K562 (cell line): ENCODE measurements around the gene SYNPR. TPM values are rescaled to one million over a fixed set of nuclear protein-coding genes. Genes with fewer than 3 reads are reported as not detected.

Experiments used
- ATAC-seq: fragments of 200-7000 bp; cut with Tn5 transposase; 3 replicates; pipeline ENCODE4 v1.9.1; 2020; ENCODE audit warnings: moderate library complexity
- BruUV-seq: library from RNA; stranded (reverse); fragments of 400-500 nt; replicated peaks from 2 replicates; lab custom pipeline; 2021; lab: Mats Ljungman, UMichigan
- CTCF ChIA-PET: fragments of 300-600 bp; formaldehyde crosslinking; extraction: SDS; loops from one replicate; lab custom pipeline; 2021; ENCODE audit warnings: low intra/inter-chr PET ratio; lab: Yijun Ruan, JAX
- POLR2A ChIA-PET: fragments of 300-600, 350-650 bp; sonication (Branson Sonifier 250); formaldehyde crosslinking; extraction: SDS; loops from one replicate; lab custom pipeline; 2021; ENCODE audit warnings: antibody characterized with exemption, inconsistent platforms; lab: Yijun Ruan, JAX
- DNase-seq, 4 experiments: peaks; one replicate each; pipeline versions ENCODE4 v3.0.0 to v3.0.0-alpha.2; 2011 to 2018; ENCODE audit warnings: low spot score in 3 of 4, mixed read lengths in 3 of 4; ENCODE audit errors: extremely low read depth in 1 of 4
- FAIRE-seq: peaks from 2 replicates; lab custom pipeline; 2011; peaks lifted over from hg19 to GRCh38; lab: Jason Lieb, UNC
- H2AFZ ChIP-seq: 2 replicates; pipeline ENCODE4 v1.6.0; 2011; ENCODE audit warnings: low read depth, low read length, control low read depth, inconsistent platforms
- H3K27ac ChIP-seq: fragments of 200-600 bp; 3 replicates; pipeline ENCODE4 v1.8.0; 2011; ENCODE audit warnings: low read depth, mild to moderate bottlenecking, control low read depth, inconsistent platforms, low read length, moderate library complexity, mixed read lengths; ENCODE audit errors: extremely low read depth
- H3K27me3 ChIP-seq, 2 experiments: fragments of 300-600 bp in 1 of 2; 2 replicates in 1 of 2; 3 replicates in 1 of 2; pipeline versions ENCODE4 v1.6.0 to v1.8.0; 2011; ENCODE audit warnings: inconsistent platforms in 2 of 2, low read length in 2 of 2, mild to moderate bottlenecking in 1 of 2, mixed read lengths in 1 of 2, moderate library complexity in 1 of 2; ENCODE audit not compliant: control insufficient read depth in 2 of 2, insufficient read depth in 2 of 2
- H3K36me3 ChIP-seq: fragments of 300-600 bp; 3 replicates; pipeline ENCODE4 v1.8.0; 2011; ENCODE audit warnings: mild to moderate bottlenecking, low read length, inconsistent platforms; ENCODE audit not compliant: control insufficient read depth, insufficient read depth
- H3K4me1 ChIP-seq, 2 experiments: fragments of 200-600 bp in 1 of 2; replicated peaks in 1 of 2; 2 replicates in 1 of 2; 3 replicates in 1 of 2; pipeline versions ENCODE4 v1.5.1 to v1.8.0; 2011; ENCODE audit warnings: inconsistent platforms in 2 of 2, low read length in 2 of 2, mild to moderate bottlenecking in 1 of 2, mixed read lengths in 1 of 2, moderate library complexity in 1 of 2; ENCODE audit not compliant: control insufficient read depth in 2 of 2, insufficient read depth in 2 of 2
- H3K4me2 ChIP-seq: 2 replicates; pipeline ENCODE4 v1.6.1; 2011; ENCODE audit warnings: low read length, control low read depth, inconsistent platforms, mixed read lengths; ENCODE audit not compliant: insufficient read depth
- H3K4me3 ChIP-seq: fragments of 200-600 bp; sonication (generic), shearing (Covaris generic); 2 replicates; pipeline ENCODE4 v1.5.1; 2016; ENCODE audit warnings: control low read depth, inconsistent platforms
- H3K79me2 ChIP-seq: fragments of 200-600 bp; 3 replicates; pipeline ENCODE4 v1.8.0; 2011; ENCODE audit warnings: low read length, inconsistent platforms; ENCODE audit not compliant: control insufficient read depth, insufficient read depth
- H3K9ac ChIP-seq, 2 experiments: 2 replicates each; pipeline versions ENCODE4 v1.6.0 to v1.6.1; 2011; ENCODE audit warnings: low read depth in 2 of 2, low read length in 2 of 2, control low read depth in 1 of 2, inconsistent platforms in 1 of 2, mild to moderate bottlenecking in 1 of 2, mixed read lengths in 1 of 2; ENCODE audit not compliant: insufficient read depth in 1 of 2
- H3K9me1 ChIP-seq: one replicate; pipeline ENCODE4 v1.6.0; 2011; ENCODE audit warnings: inconsistent platforms, mild to moderate bottlenecking, low read length, moderate library complexity; ENCODE audit not compliant: control insufficient read depth, insufficient read depth
- H3K9me3 ChIP-seq: replicated peaks from 2 replicates; pipeline ENCODE4 v1.5.1; 2011; ENCODE audit warnings: low read depth, low read length, inconsistent platforms; ENCODE audit not compliant: control insufficient read depth, insufficient read depth
- H4K20me1 ChIP-seq: replicated peaks from 2 replicates; pipeline ENCODE4 v1.6.1; 2011; ENCODE audit warnings: low read length, inconsistent platforms, mixed read lengths; ENCODE audit not compliant: control insufficient read depth, insufficient read depth
- ARID1B ChIP-seq: fragments of 450-650 bp; IDR thresholded peaks from 2 replicates; pipeline ENCODE4 v1.6.1; 2016; ENCODE audit warnings: antibody characterized with exemption, mild to moderate bottlenecking, inconsistent platforms
- BRD4 ChIP-seq: fragments of 200-600 bp; sonication (generic); IDR thresholded peaks from 2 replicates; pipeline ENCODE4 v1.6.1; 2017; ENCODE audit warnings: inconsistent platforms
- IRF2 ChIP-seq: sonication (generic); formaldehyde crosslinking; IDR thresholded peaks from 2 replicates; pipeline ENCODE4 v1.8.1; 2022; ENCODE audit warnings: mild to moderate bottlenecking, missing genetic modification reagents
- KLF13 ChIP-seq: fragments of 450-650 bp; IDR thresholded peaks from 2 replicates; pipeline ENCODE4 v1.6.1; 2016; ENCODE audit warnings: missing genetic modification characterization, low read depth, mild to moderate bottlenecking, missing compliant biosample characterization, moderate library complexity, borderline replicate concordance
- RBM14 ChIP-seq: fragments of 200-400 bp; formaldehyde crosslinking; IDR thresholded peaks from 2 replicates; pipeline ENCODE4 v1.6.1; 2018; ENCODE audit warnings: low read depth, mild to moderate bottlenecking, low read length, moderate library complexity, borderline replicate concordance; ENCODE audit not compliant: insufficient read depth
- RBM17 ChIP-seq: fragments of 200-400 bp; formaldehyde crosslinking; IDR thresholded peaks from 2 replicates; pipeline ENCODE4 v1.6.1; 2017; ENCODE audit warnings: low read depth, mild to moderate bottlenecking, low read length, borderline replicate concordance
- RNF2 ChIP-seq: sonication (generic); IDR thresholded peaks from 2 replicates; pipeline ENCODE4 v1.6.1; 2016
- SMAD1 ChIP-seq: fragments of 150-350 bp; IDR thresholded peaks from 2 replicates; pipeline ENCODE4 v1.6.1; 2014; ENCODE audit warnings: low read length, low read depth; ENCODE audit not compliant: partially characterized antibody
- TEAD4 ChIP-seq, 2 experiments: sonication (generic) in 1 of 2; formaldehyde crosslinking in 1 of 2; IDR thresholded peaks; 2 replicates each; pipeline versions ENCODE4 v1.6.1 to v1.8.0; 2012 to 2022; ENCODE audit warnings: borderline replicate concordance in 1 of 2, inconsistent platforms in 1 of 2, low read length in 1 of 2, mild to moderate bottlenecking in 1 of 2, missing genetic modification reagents in 1 of 2
- ZFP30 ChIP-seq: fragments of 250-450 bp; sonication (Bioruptor Pico); IDR thresholded peaks from 2 replicates; pipeline ENCODE4 v1.8.0; 2022; ENCODE audit warnings: moderate library complexity, mild to moderate bottlenecking, inconsistent platforms, borderline replicate concordance
- ZNF696 ChIP-seq: fragments of 250-450 bp; sonication (Bioruptor Pico); conservative IDR thresholded peaks from 2 replicates; pipeline ENCODE4 v1.4.0; 2020; ENCODE audit warnings: mild to moderate bottlenecking, moderate library complexity
- ZNF76 ChIP-seq: fragments of 250-450 bp; sonication (Bioruptor Pico); IDR thresholded peaks from 2 replicates; pipeline ENCODE4 v1.4.0; 2020; ENCODE audit warnings: mild to moderate bottlenecking, moderate library complexity, borderline replicate concordance
- ZSCAN29 ChIP-seq: fragments of 450-650 bp; IDR thresholded peaks from 2 replicates; pipeline ENCODE4 v1.6.1; 2017
- WGBS: fragments of 100-300 bp; shearing (Covaris generic); methylation state at CpG from one replicate; pipeline ENCODE4 v1.1.6; 2016; ENCODE audit warnings: low coverage, mixed read lengths; ENCODE audit not compliant: insufficient coverage; ENCODE audit errors: missing lambda C conversion rate; 5-methylcytosine and 5-hydroxymethylcytosine counted together
- in situ Hi-C: fragments of 300-500 bp; cut with MboI; formaldehyde crosslinking; loops from 4 replicates; pipeline ENCODE4 v1.15.0; 2018; ENCODE audit warnings: inconsistent platforms, mixed read lengths
- intact Hi-C: fragments of 100-400 bp; cut with micrococcal nuclease; formaldehyde crosslinking; loops from 2 replicates; pipeline ENCODE4 v1.14.2; 2022
- polyA plus RNA-seq, 8 experiments: library from polyadenylated mRNA; depleted of rRNA in 4 of 8; stranded (reverse) in 5 of 8; unstranded in 3 of 8; fragments of >200 nt; fragmentation: Nextera tagmentation in 2 of 8; fragmentation: Illumina TruSeq in 1 of 8; extraction: Ambion mirVana in 2 of 8; extraction: Trizol in 1 of 8; gene quantifications; 2 replicates each; pipeline versions ENCODE4 v1.2.1 to v1.2.3, GENCODE V29; 2011 to 2014; ENCODE audit warnings: inconsistent platforms in 1 of 8, missing spikeins in 1 of 8
- total RNA-seq, 7 experiments: library from RNA; depleted of rRNA in 6 of 7; stranded (reverse); fragments of >200 nt in 6 of 7; fragmentation: Illumina TruSeq in 2 of 7; extraction: Trizol in 2 of 7; gene quantifications; 2 replicates each; pipeline versions ENCODE4 v1.2.1 to v1.2.3, GENCODE V29; 2011 to 2021; ENCODE audit warnings: low replicate concordance in 1 of 7
- TF ChIP-seq, protein P1 (sequence below): fragments of 250-450 bp; sonication (Bioruptor Pico); IDR thresholded peaks from 2 replicates; pipeline ENCODE4 v1.5.0; 2021
- TF ChIP-seq, protein P2 (sequence below): sonication (generic); formaldehyde crosslinking; IDR thresholded peaks from 2 replicates; pipeline ENCODE4 v1.8.0; 2022; ENCODE audit warnings: mild to moderate bottlenecking, low read depth, missing genetic modification reagents

Gene SYNPR
- total and polyA plus RNA-seq, 9 of the 15 experiments (the other 6 are each of a cell fraction or from before 2014, with no cell fraction given) = not detected

DNA sequence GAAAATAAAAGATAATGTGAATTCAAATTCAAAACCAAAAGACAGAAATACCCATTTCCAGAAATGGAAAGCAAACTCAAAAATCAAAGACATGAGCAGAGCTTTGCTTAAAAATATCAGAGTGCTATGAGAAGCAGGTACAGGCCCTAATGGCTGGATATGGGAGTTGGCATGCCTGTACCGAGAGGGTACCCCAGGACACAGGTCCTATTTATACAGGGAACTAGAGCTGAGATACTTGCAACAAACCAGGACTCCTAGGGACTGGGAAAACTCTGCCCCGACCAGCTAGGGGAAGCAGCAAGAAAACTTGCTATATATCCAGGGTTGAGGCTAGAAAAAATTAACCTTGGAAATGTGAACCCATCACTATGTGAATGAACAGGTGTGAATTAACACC lies 36.0 kb upstream of the SYNPR start:
- CTCF ChIA-PET = no interaction called here
- 0% methylated on average over 2 of the region's 2 CpGs for WGBS
- Histone ChIP-seq H3K27me3 (no peaks in the 10 kb centered on the region), H3K27ac (no peak overlapping the region), H4K20me1 (no peaks in the 10 kb centered on the region), H3K4me3 (no peak overlapping the region), H3K36me3 (no peaks in the 10 kb centered on the region), H3K9me3 (no peaks in the 10 kb centered on the region), H3K79me2 (no peaks in the 10 kb centered on the region), H3K9me1 (no peaks in the 10 kb centered on the region), H3K9ac (no peak overlapping the region), H2AFZ (no peak overlapping the region), H3K4me2 (no peak overlapping the region), H3K4me1 (no peaks in the 10 kb centered on the region)
- BruUV-seq = no TSS peak
- TF ChIP-seq ZSCAN29 = no peak
- TF ChIP-seq KLF13 (tag) = no peak
- no peak for TF ChIP-seq SMAD1
- no peak for TF ChIP-seq ZFP30 (CRISPR knock-in tag)
- TF ChIP-seq ZNF696 = no peak
- TF ChIP-seq ARID1B = no peak
- TF ChIP-seq BRD4 = no peak
- TF ChIP-seq RBM17 = no peak
- no peak for TF ChIP-seq ZNF76
- no peak for TF ChIP-seq TEAD4 (IDR thresholded peaks at IDR 0.05; ENCODE audit: low read length)
- no peak for TF ChIP-seq TEAD4 (CRISPR knock-in tag; IDR thresholded peaks at IDR 0.05; ENCODE audit: borderline replicate concordance)
- no peak for TF ChIP-seq RNF2
- no peak for TF ChIP-seq RBM14
- TF ChIP-seq, protein P1, sequence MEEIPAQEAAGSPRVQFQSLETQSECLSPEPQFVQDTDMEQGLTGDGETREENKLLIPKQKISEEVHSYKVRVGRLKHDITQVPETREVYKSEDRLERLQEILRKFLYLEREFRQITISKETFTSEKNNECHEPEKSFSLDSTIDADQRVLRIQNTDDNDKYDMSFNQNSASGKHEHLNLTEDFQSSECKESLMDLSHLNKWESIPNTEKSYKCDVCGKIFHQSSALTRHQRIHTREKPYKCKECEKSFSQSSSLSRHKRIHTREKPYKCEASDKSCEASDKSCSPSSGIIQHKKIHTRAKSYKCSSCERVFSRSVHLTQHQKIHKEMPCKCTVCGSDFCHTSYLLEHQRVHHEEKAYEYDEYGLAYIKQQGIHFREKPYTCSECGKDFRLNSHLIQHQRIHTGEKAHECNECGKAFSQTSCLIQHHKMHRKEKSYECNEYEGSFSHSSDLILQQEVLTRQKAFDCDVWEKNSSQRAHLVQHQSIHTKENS = no peak
- TF ChIP-seq IRF2 = no peak
- TF ChIP-seq, protein P2, sequence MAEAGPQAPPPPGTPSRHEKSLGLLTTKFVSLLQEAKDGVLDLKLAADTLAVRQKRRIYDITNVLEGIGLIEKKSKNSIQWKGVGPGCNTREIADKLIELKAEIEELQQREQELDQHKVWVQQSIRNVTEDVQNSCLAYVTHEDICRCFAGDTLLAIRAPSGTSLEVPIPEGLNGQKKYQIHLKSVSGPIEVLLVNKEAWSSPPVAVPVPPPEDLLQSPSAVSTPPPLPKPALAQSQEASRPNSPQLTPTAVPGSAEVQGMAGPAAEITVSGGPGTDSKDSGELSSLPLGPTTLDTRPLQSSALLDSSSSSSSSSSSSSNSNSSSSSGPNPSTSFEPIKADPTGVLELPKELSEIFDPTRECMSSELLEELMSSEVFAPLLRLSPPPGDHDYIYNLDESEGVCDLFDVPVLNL = no peak
- DNase-seq (no peak), ATAC-seq (no peak), FAIRE-seq (no peak)
- intact Hi-C loops (no loop called here), in situ Hi-C loops (no loop called here)
- POLR2A ChIA-PET = no interaction called here
